Parathyroid adenoma (tissue), 2 donors: Measurements from ENCODE around the gene MBD3L1.

ENCODE experiments used
- H2AFZ ChIP-seq: fragments of 300-600 bp; sonication (generic); one replicate; pipeline ENCODE4 v1.7.0; 2017; ENCODE audit warnings: antibody characterized with exemption, mild to moderate bottlenecking
- H3K27ac ChIP-seq: fragments of 300-600 bp; sonication (generic); one replicate; pipeline ENCODE4 v1.7.0; 2017
- H3K27me3 ChIP-seq: fragments of 300-600 bp; sonication (generic); one replicate; pipeline ENCODE4 v1.7.0; 2017; ENCODE audit warnings: low read length; ENCODE audit not compliant: control insufficient read depth, insufficient read depth
- H3K36me3 ChIP-seq: fragments of 300-600 bp; sonication (generic); one replicate; pipeline ENCODE4 v1.7.0; 2017; ENCODE audit warnings: low read length; ENCODE audit not compliant: control insufficient read depth, insufficient read depth
- H3K4me1 ChIP-seq: fragments of 300-600 bp; sonication (generic); one replicate; pipeline ENCODE4 v1.7.0; 2017; ENCODE audit warnings: control low read depth
- H3K4me2 ChIP-seq: fragments of 300-600 bp; sonication (generic); one replicate; pipeline ENCODE4 v1.7.0; 2017; ENCODE audit warnings: low read length
- H3K4me3 ChIP-seq: fragments of 300-600 bp; sonication (generic); one replicate; pipeline ENCODE4 v1.7.0; 2017; ENCODE audit warnings: low read depth, low read length
- H3K79me2 ChIP-seq: fragments of 300-600 bp; sonication (generic); one replicate; pipeline ENCODE4 v1.7.0; 2017; ENCODE audit warnings: control low read depth
- H3K9ac ChIP-seq: fragments of 300-600 bp; sonication (generic); one replicate; pipeline ENCODE4 v1.7.0; 2017; ENCODE audit warnings: mild to moderate bottlenecking
- H3K9me3 ChIP-seq: fragments of 300-600 bp; sonication (generic); one replicate; pipeline ENCODE4 v1.7.0; 2017; ENCODE audit warnings: low read length; ENCODE audit not compliant: control insufficient read depth
- CTCF ChIP-seq: fragments of 300-600 bp; sonication (generic); IDR thresholded peaks from one replicate; pipeline ENCODE4 v1.7.0; 2017; ENCODE audit warnings: antibody characterized with exemption, mild to moderate bottlenecking
- donor health status: primary hyperparathyroidism.

The MBD3L1 gene

GRCh38 chr19:8827277-8827676 is 4.9 kb upstream of the MBD3L1 start:
- no peaks in the 10 kb centered on the region for H3K9me3 ChIP-seq
- no peaks in the 10 kb centered on the region for H3K36me3 ChIP-seq
- peaks cover 12% of the 10 kb centered on the region for H3K79me2 ChIP-seq
- H3K27ac ChIP-seq, result no peak overlapping the region
- H3K4me2 ChIP-seq, result no peak overlapping the region
- no peak for TF ChIP-seq CTCF
- H2AFZ ChIP-seq, result no peak overlapping the region
- no peak overlapping the region for H3K4me3 ChIP-seq
- no peak overlapping the region for H3K9ac ChIP-seq
- no peaks in the 10 kb centered on the region for H3K4me1 ChIP-seq
- H3K27me3 ChIP-seq, result no peaks in the 10 kb centered on the region

- H3K27me3 ChIP-seq, result no peaks in the 10 kb centered on the region
- H3K4me2 ChIP-seq, result peak overlapping the region; percentile 86
- H3K9me3 ChIP-seq, result no peaks in the 10 kb centered on the region
- H3K9ac ChIP-seq, result no peak overlapping the region
- peak overlapping the region; percentile 97 for H3K27ac ChIP-seq
- H3K4me1 ChIP-seq, result no peaks in the 10 kb centered on the region
- H2AFZ ChIP-seq, result peak overlapping the region; percentile 94
- H3K79me2 ChIP-seq, result peaks cover 3% of the 10 kb centered on the region
- no peaks in the 10 kb centered on the region for H3K36me3 ChIP-seq
- no peak for TF ChIP-seq CTCF
- H3K4me3 ChIP-seq, result peak overlapping the region; percentile 88
These were observed 804 bp upstream of the MBD3L1 start for GRCh38 chr19:8831373-8831772.

GRCh38 chr19:8831832-8832131 is 395 bp upstream of the MBD3L1 start:
- Histone ChIP-seq H3K27ac (peak overlapping the region; percentile 97), H2AFZ (peak overlapping the region; percentile 94), H3K4me1 (no peaks in the 10 kb centered on the region), H3K36me3 (no peaks in the 10 kb centered on the region), H3K9ac (peak overlapping the region; percentile 59), H3K4me2 (peak overlapping the region; percentile 86), H3K79me2 (peaks cover 3% of the 10 kb centered on the region), H3K4me3 (peak overlapping the region; percentile 88), H3K9me3 (no peaks in the 10 kb centered on the region), H3K27me3 (no peaks in the 10 kb centered on the region)
- TF ChIP-seq CTCF, result no peak

- H3K79me2 ChIP-seq, result no peaks in the 10 kb centered on the region
- H3K9ac ChIP-seq, result no peak overlapping the region
- no peak for TF ChIP-seq CTCF
- no peaks in the 10 kb centered on the region for H3K4me1 ChIP-seq
- H2AFZ ChIP-seq, result no peak overlapping the region
- H3K36me3 ChIP-seq, result no peaks in the 10 kb centered on the region
- H3K27ac ChIP-seq, result no peak overlapping the region
- no peak overlapping the region for H3K4me2 ChIP-seq
- H3K9me3 ChIP-seq, result no peaks in the 10 kb centered on the region
- no peaks in the 10 kb centered on the region for H3K27me3 ChIP-seq
- H3K4me3 ChIP-seq, result no peak overlapping the region
These were observed 3.3 kb downstream of the MBD3L1 start for GRCh38 chr19:8835446-8835845.

GRCh38 chr19:8835877-8836276 is 3.7 kb downstream of the MBD3L1 start:
- no peak overlapping the region for H2AFZ ChIP-seq
- no peak overlapping the region for H3K4me2 ChIP-seq
- no peaks in the 10 kb centered on the region for H3K36me3 ChIP-seq
- H3K4me3 ChIP-seq, result no peak overlapping the region
- no peaks in the 10 kb centered on the region for H3K27me3 ChIP-seq
- H3K79me2 ChIP-seq, result no peaks in the 10 kb centered on the region
- no peaks in the 10 kb centered on the region for H3K9me3 ChIP-seq
- no peaks in the 10 kb centered on the region for H3K4me1 ChIP-seq
- TF ChIP-seq CTCF, result no peak
- H3K9ac ChIP-seq, result no peak overlapping the region
- no peak overlapping the region for H3K27ac ChIP-seq
